ENCODE results near the gene RTBDN. TPM values are rescaled to one million over a fixed set of nuclear protein-coding genes. Genes with fewer than 3 reads are reported as not detected.
A peak's percentile ranks its signal among the peaks of the same experiment; 100 is the strongest.

The RTBDN gene
- not detected for total RNA-seq

DNA sequence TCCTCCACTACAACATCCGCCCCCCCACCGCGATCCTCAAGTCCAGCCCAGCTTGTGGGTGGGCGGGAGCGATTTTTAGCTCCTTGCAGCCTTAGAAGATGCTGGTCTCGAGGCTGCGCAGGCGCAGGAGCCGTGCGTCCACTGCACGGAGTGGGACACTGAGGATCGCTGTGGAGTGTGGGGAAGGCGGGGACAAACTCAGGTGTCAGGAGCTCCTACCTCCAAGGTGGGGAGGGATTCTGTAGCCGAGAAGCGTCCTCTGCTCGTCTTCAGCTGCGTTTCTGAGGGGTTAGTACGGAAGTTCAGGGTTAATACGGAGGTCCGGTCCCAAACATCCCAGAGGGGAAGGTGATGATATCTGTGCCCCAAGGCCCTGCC, at the start of gene RTBDN:
RTBDN (minus strand) TSS at position 14 of the 378 bp plus-strand sequence. CDS start 4,600 bp downstream, outside the sequence.
- DNase-seq (ENCODE audit: low spot score): no peak

DNA sequence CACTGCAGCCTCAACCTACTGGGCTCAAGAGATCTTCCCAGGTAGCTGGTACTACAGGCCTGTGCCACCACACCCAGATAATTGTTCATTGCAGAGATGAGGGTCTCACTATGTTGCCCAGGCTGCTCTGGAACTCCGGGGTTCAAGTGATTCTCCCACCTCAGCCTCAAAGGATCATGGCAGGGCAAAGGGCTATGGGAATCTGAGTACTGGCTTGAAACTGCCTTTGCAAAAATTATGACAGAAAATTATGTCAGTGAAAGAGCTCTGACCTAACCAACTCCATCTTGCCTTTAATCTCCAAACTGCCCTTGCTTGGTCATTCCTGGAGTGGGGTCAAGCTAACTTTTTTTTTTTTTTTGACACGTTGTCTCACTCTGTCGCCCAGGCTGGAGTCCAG, 48.2 kb upstream of the RTBDN start:
- no peak for DNase-seq (ENCODE audit: low spot score)

DNA sequence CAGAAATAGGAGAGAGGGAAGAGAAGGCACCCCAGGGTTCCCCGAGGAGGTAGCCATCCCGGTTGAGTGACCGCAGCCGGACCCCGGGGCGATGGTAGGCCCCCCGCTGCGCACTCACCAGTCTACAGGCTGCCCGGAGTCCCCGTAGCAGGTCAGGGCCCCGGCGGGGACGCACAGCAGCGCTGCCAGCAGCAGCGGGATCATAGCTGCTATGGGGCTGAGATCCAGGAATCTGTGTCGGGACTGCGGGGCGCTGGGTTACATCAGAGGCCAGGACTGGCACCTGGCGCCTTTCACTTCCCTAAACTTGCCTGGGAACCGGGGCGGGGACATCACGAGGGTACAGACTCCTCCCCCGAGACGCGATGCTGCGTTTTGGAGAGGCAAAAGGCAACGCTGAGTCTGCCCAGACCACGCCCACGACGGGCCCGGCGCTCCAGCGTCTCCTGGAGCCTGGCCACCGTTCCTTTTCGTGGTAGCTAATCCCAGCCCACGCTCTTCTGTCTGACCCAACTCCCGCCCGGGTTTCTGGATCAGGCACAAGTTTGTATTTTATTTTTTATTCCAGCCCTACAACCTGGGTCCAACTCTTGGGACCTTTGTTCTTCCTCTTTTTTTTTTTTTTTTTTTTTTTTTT, 46.9 kb upstream of the RTBDN start, which contains the start of gene DNASE2:
DNASE2 (minus strand) TSS at position 278 of the 637 bp plus-strand sequence; CDS start at position 204, 74 bp downstream.
- DNase-seq (ENCODE audit: low spot score): peak; percentile 98

DNA sequence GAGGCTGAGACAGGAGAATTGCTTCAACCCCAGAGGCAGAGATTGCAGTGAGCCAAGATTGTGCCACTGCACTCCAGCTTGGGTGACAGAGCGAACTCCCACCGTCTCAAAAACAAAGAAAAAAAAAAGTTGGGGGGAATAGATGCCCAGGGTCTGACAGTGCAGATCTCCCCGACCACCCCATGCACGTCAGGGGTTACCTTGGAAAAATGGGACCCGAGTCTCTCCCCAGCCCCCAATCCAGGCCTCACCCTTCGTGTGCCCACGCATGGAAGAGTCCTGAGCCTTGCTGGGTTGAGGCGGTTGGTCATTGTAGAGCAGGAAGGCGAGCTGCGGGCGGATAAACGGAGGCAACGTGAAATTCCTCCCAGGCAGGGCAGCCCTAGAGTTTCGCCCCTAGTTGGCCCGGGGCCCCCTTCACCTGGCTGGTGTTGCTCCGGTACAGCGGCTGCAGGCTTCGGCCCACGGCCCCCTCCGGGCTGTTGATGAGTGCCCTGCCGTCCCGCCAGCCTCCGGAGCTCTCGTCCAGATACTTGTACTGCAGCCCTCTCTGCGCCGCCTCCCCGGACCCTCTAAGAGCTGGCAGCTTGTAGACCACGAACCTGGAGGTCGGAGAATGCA, 46.3 kb upstream of the RTBDN start:
- DNase-seq (ENCODE audit: low spot score): no peak

DNA sequence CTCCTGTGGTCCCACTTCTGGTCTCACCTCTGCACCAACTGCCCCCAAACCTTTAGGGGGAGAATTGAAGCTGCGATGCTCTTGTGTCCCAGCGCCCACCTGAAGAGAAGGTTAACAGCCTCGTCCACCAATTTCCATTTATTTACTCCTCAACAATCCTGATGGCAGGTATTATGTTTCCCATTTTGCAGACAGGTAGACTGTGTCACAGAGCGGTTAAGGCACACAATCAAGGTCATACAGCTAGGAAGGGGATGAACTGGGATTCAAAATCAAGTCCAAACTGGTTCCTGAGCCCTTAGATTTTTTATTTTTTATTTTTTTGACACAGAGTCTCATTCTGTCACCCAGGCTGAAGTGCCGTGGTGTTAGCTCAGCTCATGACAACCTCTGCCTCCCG, 40.7 kb upstream of the RTBDN start:
- no peak for DNase-seq (ENCODE audit: low spot score)

DNA sequence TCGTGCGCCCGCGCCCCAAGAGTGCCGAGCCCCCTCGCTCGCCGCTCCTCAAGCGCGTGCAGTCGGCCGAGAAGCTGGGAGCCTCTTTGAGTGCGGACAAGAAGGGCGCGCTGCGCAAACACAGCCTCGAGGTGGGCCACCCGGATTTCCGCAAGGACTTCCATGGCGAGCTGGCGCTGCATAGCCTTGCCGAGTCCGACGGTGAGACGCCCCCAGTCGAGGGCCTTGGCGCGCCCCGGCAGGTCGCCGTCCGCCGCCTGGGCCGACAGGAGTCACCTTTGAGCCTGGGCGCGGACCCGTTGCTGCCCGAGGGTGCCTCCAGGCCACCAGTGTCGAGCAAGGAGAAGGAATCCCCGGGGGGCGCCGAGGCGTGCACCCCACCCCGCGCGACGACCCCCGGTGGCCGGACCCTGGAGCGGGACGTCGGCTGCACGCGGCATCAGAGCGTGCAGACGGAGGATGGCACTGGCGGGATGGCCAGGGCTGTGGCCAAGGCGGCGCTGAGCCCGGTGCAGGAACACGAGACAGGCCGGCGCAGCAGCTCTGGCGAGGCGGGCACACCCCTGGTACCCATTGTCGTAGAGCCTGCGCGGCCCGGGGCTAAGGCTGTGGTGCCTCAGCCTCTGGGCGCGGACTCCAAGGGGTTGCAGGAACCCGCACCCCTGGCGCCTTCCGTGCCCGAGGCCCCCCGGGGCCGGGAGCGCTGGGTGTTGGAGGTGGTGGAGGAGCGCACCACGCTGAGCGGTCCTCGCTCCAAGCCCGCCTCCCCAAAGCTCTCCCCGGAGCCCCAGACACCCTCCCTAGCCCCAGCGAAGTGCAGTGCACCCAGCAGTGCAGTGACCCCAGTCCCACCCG, 39.7 kb upstream of the RTBDN start:
- DNase-seq (ENCODE audit: low spot score): no peak

DNA sequence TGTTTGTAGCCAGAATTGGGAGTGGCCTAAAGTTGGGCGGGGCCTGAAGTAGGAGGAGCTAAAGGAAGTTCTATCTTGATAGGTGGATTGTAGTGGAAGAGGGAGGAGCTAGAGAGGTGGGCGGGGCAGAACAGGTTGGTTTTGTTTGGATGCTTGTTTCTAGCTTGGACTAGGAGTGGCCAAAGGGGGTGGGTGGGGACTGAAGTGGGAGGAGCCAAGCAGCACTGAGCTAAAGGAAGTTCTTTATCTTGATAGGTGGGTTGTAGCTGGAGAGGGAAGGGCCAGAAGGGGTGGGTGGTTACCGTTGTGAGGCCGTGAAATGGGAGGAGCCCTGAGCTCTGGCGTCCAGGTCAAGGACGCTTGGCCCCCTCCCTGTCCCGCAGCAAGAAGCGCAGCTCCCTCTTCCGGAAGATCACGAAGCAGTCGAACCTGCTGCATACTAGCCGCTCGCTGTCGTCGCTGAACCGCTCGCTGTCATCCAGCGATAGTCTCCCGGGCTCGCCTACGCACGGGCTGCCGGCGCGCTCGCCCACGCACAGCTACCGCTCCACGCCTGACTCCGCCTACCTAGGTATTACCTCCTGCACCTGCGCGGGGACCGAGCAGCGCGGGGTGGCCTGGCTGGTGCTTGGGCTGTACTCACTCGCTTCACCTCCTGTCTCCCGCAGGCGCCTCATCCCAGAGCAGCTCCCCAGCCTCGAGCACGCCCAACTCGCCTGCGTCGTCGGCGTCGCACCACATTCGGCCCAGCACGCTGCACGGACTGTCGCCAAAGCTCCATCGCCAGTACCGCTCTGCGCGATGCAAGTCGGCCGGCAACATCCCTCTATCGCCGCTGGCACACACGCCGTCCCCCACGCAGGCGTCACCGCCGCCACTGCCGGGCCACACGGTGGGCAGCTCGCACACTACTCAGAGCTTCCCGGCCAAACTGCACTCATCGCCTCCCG, 38.8 kb upstream of the RTBDN start:
- peak; percentile 64 for DNase-seq (ENCODE audit: low spot score)

DNA sequence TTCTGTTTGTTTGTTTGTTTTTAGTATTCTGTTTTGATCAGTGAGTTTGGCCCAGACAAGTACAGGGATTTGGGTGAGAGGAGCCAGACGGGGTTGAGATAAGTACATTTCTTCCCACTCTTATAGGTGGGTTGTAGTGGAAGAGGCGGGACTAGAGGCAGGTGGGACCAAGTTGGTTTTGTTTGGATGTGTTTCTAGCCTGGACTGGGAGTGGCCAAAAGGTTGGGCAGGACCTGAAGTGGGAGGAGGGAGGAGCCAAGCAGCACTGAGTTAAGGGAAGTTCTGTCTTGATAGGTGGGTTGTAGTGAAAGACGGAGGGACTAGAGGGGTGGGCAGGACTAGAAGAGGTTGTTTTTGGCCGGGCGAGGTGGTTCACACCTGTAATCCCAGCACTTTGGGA, 37.9 kb upstream of the RTBDN start:
- DNase-seq (ENCODE audit: low spot score): no peak

DNA sequence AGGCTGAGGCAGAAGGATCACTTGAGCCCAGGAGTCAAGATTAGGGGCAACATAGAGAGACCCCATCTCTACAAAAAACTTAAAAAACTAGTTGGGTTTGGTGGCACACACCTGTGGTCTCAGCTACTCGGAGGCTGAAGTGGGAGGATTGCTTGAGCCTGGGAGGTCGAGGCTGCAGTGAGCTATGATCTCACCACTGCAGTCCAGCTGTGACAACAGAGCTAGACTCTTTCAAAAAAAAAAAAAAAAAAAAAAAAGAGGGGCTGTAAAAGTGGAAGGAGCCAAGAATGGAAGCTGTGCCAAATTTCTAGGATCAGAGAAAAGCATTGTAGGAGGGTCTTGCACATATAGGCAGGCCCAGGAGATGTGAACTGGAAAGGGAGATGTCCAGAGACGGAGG, 37.3 kb upstream of the RTBDN start:
- no peak for DNase-seq (ENCODE audit: low spot score)

DNA sequence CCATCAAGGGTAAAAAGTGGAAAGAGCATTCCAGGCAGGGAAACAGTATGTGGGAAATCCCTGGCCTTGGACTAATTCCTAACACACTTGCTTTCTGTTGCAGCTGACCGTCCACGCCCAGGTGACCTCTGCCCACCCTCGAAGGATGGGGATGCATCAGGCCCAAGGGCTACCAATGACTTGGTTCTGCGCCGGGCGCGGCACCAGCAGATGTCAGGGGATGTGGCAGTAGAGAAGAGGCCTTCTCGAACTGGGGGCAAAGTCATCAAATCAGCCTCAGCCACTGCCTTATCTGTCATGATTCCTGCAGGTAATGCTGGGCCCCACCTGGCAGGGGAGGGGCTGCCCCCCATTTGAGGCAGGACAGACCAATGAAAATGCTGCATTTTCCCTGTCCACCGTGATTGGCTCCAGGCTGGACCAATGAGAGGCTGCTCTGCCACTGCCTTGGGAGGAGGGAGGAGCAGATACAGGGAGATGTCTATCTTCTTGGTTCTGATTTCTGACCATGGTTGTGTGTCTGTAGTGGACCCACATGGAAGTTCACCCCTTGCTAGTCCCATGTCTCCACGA, 34.2 kb upstream of the RTBDN start:
- DNase-seq (ENCODE audit: low spot score): no peak

DNA sequence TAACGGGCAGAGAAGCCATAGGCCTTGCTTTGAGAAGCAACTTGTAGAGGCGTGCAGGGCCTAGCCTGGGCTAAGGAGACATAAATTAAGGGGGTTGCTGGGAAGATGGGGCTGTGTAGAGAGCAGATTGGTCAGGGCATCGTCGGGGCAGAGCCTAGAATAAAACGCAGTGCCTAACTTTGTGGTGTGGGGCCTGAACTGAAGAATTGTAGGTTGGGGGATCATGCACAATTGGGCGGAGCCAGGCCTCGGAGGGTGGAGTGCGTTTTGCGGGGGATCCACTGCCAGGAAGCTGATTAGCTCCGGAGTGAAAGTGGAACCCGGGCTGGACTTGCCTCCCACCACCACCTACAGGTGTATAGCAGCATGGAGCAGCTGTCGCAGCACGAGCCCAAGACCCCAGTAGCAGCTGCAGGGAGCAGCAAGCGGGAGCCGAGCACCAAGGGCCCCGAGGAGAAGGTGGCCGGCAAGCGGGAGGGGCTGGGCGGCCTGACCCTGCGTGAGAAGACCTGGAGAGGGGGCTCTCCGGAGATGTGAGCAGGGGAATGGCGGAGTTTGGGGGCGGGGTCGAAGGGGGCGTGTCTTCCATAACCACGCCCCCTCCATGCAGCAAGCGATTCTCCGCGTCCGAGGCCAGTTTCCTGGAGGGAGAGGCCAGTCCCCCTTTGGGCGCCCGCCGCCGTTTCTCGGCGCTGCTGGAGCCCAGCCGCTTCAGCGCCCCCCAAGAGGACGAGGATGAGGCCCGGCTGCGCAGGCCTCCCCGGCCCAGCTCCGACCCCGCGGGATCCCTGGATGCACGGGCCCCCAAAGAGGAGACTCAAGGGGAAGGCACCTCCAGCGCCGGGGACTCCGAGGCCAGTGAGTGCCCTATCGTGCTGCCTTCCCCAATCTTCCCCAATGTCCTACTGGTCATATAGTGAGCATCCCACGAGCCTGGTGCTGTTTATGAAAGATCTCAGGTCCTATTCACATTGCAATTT, 33.0 kb upstream of the RTBDN start:
- peak; percentile 70 for DNase-seq (ENCODE audit: low spot score)

DNA sequence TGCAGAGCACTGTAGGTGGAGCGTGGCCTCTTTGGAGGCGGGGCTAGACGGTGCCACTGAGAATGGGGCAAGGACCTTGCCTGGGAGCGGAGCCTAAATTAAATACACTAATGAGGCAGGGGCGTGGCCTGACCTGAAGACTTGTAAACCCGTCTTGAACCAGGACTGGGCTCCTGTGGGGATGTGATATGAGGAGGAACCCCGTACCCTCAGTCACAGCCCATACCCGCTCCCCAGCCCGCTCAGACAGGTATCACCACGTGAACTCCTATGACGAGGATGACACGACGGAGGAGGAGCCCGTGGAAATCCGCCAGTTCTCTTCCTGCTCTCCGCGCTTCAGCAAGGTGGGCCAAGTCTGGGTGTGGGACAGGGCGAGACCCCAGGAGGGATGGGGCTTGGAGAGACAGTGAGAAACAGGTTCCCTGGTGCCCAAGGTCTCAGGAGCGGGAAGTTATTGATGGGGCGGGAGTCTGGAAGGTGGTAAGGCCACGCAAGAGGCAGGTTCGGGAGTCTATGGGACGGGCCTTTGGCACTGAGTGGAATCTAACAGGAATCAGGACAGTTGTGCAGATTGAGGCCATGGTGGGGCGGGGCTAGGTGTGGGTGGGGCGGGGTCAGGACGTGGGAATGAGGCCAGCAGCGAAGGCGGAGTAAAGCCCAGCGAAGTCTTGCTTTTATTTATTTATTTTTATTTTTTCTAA, 32.2 kb upstream of the RTBDN start:
- no peak for DNase-seq (ENCODE audit: low spot score)

DNA sequence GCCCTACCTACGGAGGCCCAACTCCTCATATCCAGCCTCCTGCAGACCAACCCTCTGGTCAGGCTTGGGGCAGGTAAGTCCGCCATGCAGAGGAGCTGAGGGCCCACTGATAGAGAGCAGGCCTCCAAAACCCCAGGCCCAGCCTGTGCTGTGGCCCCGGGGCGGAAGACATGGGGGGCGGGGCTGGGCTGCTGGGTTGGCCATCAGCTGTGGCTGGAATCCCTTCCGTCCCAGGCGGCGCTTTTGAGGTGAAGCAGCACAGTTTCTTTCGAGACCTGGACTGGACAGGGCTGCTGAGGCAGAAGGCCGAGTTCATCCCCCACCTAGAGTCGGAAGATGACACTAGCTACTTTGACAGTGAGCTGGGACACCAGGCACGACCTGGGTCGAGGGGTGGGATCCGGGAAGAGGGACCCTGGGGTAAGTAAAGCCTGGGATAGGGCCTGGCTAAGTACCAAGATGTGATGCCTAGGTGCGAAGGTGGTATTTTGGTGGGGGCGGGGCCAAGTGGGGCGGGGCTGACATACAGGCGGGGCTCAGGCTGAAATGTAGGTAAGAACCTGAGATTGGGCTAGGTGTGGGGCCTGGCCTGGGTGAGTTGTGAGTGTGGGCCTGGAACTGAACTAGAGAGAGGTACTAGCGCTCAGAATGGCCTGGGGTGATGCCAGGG, 31.5 kb upstream of the RTBDN start:
- no peak for DNase-seq (ENCODE audit: low spot score)

DNA sequence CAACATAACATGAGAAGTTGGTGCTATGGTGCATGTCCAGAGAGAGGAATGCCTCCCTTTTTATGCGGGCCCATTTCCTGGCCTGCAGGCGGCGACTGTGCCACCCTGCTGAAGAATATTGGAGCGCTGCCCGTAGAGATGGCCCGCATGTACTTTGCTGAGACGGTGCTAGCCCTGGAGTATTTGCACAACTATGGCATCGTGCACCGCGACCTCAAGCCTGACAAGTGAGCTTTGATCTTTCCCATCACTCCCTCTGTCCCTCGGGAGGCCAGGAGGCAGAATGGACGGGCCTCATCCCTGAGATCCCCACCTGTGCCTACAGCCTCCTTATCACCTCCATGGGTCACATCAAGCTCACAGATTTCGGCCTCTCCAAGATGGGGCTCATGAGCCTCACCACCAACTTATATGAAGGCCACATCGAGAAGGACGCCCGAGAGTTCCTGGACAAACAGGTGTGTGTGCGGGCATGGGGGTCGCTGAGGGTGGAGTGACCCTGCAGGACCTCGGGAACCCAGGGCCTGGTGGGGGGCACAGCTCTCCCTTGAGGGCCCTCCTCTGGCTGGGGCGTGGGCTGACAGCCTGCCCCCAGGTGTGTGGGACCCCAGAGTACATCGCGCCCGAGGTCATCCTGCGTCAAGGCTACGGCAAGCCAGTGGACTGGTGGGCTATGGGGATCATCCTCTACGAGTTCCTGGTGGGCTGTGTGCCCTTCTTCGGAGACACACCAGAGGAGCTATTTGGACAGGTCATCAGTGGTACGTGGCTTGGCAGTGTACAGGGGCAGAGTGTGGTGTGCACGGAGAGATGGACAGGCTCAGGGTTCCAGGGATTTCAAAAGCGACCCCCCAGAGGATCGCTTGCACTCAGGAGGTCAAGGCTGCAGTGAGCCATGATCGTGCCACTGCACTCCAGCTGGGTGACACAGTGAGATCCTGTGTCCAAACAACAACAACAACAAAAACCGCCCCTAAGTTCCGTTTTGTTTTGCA, 30.6 kb upstream of the RTBDN start:
- DNase-seq (ENCODE audit: low spot score): no peak

DNA sequence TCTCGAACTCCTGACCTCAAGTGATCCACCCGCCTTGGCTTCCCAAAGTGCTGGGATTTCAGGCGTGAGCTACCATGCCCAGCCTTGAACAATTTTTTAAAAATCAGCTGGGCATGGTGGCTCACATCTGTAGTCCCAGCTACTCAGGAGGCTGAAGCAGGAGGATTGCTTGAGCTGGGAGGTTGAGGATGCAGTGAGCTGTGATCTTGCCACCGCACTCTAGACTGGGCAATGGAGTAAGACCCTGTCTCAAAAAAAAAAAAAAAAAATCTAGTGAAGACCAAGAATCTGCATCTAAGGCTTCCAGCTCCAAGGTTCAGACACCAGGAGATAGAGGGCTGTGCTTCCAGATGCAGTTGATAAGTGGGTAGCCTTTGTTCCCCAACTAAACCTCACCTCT, 29.8 kb upstream of the RTBDN start:
- no peak for DNase-seq (ENCODE audit: low spot score)

DNA sequence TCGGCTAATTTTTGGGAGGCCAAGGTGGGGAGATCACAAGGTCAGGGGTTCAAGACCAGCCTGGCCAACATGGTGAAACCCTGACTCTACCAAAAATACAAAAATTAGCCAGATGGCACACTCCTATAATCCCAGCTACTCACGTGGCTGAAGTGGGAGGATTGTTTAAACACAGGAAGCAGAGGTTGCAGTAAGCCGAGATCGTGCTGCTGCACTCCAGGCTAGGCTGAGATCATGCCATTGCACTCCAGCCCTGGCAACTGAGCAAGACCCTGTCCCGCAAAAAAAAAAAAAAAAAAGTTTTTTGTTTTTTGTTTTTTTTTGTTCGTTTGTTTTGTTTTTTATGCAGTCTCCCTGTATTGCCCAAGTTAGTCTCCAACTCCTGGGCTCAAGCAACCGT, 25.2 kb upstream of the RTBDN start:
- no peak for DNase-seq (ENCODE audit: low spot score)
